IPS-NIHi7 (cell line): ENCODE measurements around the gene SMCO3.

Source experiments
- DNase-seq: peaks from one replicate; pipeline ENCODE4 v3.0.0; 2012; ENCODE audit warnings: mixed read lengths; ENCODE audit errors: extremely low spot score

Gene SMCO3

GRCh38 chr12:14814014-14814413 lies at the start of gene SMCO3:
TSS of gene SMCO3 (minus strand) at chr12:14814182. CDS start at chr12:14806680, 7,502 bp downstream.
- no peak for DNase-seq

GRCh38 chr12:14860490-14860889 lies 46.5 kb upstream of the SMCO3 start:
- DNase-seq = no peak

- no peak for DNase-seq
Observed at GRCh38 chr12:14858513-14858912, 44.5 kb upstream of the SMCO3 start.

GRCh38 chr12:14854586-14855183 lies 40.7 kb upstream of the SMCO3 start:
- no peak for DNase-seq

GRCh38 chr12:14853961-14854360 lies 40.0 kb upstream of the SMCO3 start:
- no peak for DNase-seq

- DNase-seq = no peak
Observed at GRCh38 chr12:14852880-14853279, 38.9 kb upstream of the SMCO3 start.

- DNase-seq = no peak
Observed at GRCh38 chr12:14850929-14851663, 37.1 kb upstream of the SMCO3 start.

GRCh38 chr12:14849661-14850060 lies 35.7 kb upstream of the SMCO3 start:
- no peak for DNase-seq

- DNase-seq = no peak
Observed at GRCh38 chr12:14846876-14847580, 33.0 kb upstream of the SMCO3 start.

- no peak for DNase-seq
Observed at GRCh38 chr12:14846042-14846587, 32.1 kb upstream of the SMCO3 start.

- peak; percentile 67 for DNase-seq
Observed at GRCh38 chr12:14845350-14845750, 31.4 kb upstream of the SMCO3 start.

GRCh38 chr12:14844401-14844800 lies 30.4 kb upstream of the SMCO3 start:
- DNase-seq = no peak

GRCh38 chr12:14843425-14843887 lies 29.5 kb upstream of the SMCO3 start, which contains the start of gene ART4:
TSS of gene ART4 (minus strand) at chr12:14843526. CDS start at chr12:14843113, 413 bp downstream.
- DNase-seq = no peak

GRCh38 chr12:14842315-14842714 lies 28.3 kb upstream of the SMCO3 start:
- DNase-seq = no peak

- DNase-seq = no peak
Observed at GRCh38 chr12:14841761-14842160, 27.8 kb upstream of the SMCO3 start.

- DNase-seq = no peak
Observed at GRCh38 chr12:14840616-14841015, 26.6 kb upstream of the SMCO3 start.

- DNase-seq = no peak
Observed at GRCh38 chr12:14839262-14839661, 25.3 kb upstream of the SMCO3 start.

GRCh38 chr12:14836336-14837210 lies 22.6 kb upstream of the SMCO3 start:
- DNase-seq = no peak

GRCh38 chr12:14834509-14834908 lies 20.5 kb upstream of the SMCO3 start:
- no peak for DNase-seq

GRCh38 chr12:14833952-14834351 lies 20.0 kb upstream of the SMCO3 start:
- no peak for DNase-seq

GRCh38 chr12:14833336-14833735 lies 19.4 kb upstream of the SMCO3 start:
- no peak for DNase-seq
